ENCODE data around the gene FRS3.

FRS3 gene

DNA sequence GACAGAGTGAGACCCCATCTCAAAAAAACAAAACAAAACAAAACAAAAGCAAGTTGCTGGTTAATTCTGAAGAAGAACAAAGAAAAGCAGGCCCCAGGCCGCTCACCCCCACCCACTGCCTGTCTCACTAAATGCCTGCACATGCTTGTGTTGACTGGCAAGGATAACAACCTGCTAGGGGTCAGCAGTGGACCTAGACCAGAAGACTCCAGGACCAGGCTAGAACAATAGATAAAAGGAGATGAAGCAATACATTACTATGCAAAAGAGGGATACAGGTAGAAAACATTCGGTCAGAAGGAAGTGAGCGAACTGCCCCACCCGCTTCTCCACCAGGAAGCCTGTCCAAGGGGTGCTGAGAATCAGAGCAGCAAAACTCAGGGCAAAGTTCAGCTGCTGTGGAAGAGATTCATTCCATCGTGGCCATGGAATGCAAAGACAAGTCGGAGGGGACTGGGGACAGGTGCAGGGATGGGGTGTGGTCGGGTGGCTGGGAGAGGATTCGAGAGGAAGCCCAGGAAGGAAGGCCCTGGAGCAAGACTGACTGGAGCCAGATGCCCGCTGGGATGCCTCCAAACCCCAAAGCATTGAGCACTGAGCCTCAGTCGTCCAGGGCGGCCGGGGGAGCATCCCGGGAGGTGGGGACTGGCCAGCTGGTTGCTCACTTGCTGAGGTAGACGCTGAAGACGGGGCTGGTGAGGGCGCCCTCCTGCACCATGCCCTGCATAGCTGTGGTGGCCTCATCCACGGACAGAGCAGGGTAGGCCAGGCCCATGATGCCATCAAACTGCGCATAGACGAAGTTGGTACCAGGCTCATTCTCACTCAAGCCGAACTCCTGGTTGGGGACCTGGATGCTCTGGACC is 37.8 kb downstream of the FRS3 start:
- no peak for DNase-seq

GRCh38 chr6:41740366-41741162 is 39.1 kb downstream of the FRS3 start:
- DNase-seq, result no peak

- no peak for DNase-seq
These were observed 40.7 kb downstream of the FRS3 start for GRCh38 chr6:41739041-41739440.

GRCh38 chr6:41737591-41738130 is 42.0 kb downstream of the FRS3 start:
- DNase-seq, result no peak

GRCh38 chr6:41736800-41737555 is 42.7 kb downstream of the FRS3 start:
- DNase-seq, result no peak

DNA sequence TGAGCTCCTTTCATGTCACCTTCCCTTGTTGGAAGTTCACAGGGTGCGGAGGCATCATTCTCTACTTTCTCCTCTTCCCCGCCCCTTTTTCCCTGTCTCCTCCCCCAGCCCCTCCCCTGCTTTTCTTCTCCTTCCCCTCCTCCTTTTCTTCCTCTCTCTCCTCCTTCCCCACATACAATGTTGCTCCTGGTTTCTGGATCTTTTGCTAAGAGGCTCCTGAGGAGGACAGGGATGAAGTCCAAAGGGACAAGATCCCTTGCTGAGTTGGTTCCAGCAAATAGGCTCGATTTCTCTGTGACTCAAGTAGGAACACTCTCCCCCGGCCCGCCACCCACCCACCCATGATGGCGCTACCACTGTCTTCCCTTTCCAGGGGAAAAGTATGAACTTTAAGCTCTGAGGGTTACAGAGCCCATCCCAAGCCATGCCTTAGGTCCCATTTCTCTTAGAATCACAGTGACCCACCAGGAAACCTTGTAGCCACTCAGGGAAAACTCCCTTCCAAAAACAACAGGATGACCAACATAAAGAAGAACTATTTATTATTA is 43.4 kb downstream of the FRS3 start:
- no peak for DNase-seq

GRCh38 chr6:41735427-41736185 is 44.1 kb downstream of the FRS3 start, which contains the start of gene TFEB:
TSS of gene TFEB (minus strand) at chr6:41735608. CDS start at chr6:41691213, 44,395 bp downstream.
- DNase-seq, result peak; percentile 91

GRCh38 chr6:41734666-41735426 is 44.9 kb downstream of the FRS3 start:
- peak; percentile 70 for DNase-seq

GRCh38 chr6:41733707-41734665 is 45.7 kb downstream of the FRS3 start:
- peak; percentile 79 for DNase-seq

GRCh38 chr6:41733360-41733706 is 46.4 kb downstream of the FRS3 start:
- DNase-seq, result no peak

- DNase-seq, result peak; percentile 78
These were observed 46.9 kb downstream of the FRS3 start for GRCh38 chr6:41732591-41733359.

DNA sequence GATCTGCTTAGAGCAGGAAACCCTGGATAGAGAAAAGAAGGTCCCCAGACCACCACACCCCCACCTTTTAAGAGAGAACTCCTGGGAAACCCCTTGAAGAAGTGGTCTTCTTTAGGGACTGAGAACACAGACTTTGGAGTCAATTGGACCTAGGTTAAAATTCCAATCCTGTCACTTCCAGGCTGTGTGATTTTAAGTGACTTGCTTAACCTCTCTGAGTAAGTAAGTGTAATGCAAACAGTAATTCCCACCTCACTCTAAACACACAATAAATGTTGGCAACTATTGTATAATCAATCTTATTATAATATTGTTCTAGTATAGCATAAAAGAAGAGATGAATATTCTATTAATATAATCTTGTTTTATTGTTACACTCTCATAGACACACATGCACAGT is 47.6 kb downstream of the FRS3 start:
- DNase-seq, result no peak

- DNase-seq, result no peak
These were observed 48.1 kb downstream of the FRS3 start for GRCh38 chr6:41731561-41732086.

GRCh38 chr6:41730531-41731436 is 48.9 kb downstream of the FRS3 start:
- no peak for DNase-seq

DNA sequence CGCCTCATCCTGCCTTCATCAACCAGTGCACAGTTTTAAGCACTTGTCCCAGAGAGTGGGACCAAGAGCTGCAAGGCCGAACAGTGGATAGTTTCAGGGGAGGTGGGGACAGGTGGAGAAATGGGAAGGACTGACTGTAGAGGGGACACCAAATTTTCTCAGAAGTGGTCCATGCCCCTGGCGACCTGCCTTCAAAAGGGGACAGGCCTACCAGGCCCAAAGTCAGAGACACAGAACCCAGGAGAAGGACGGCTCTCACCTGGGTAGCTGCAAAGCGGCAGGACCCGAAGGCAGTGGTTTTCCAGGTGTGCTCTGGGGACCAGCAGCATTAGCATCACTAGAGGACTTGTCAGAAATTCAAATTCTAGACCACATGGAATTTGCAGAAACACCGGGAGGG is 50.1 kb downstream of the FRS3 start:
- DNase-seq, result no peak

GRCh38 chr6:41728954-41729353 is 50.7 kb downstream of the FRS3 start:
- no peak for DNase-seq

- DNase-seq, result no peak
These were observed 51.4 kb downstream of the FRS3 start for GRCh38 chr6:41728073-41728936.
